Stimulated activated CD8-positive, alpha-beta memory T cell treated with anti-CD3 and anti-CD28 coated beads, Interleukin-7, amount 100 ng/mL, for 1 hour (primary cell): ENCODE measurements around the gene LGALS8.

Experiments used
- DNase-seq, 2 donors: peaks; one replicate each; pipeline ENCODE4 v3.0.0-alpha.2; 2020; ENCODE audit warnings: low read depth in 2 of 2

The LGALS8 gene

GRCh38 chr1:236589531-236589930, 65.7 kb downstream of the LGALS8 start:
- DNase-seq: no peak

GRCh38 chr1:236590553-236591150, 66.9 kb downstream of the LGALS8 start:
- no peak for DNase-seq

- no peak for DNase-seq
Measured at GRCh38 chr1:236602171-236602570, 78.4 kb downstream of the LGALS8 start.
